Mesenchymal stem cell (in vitro differentiated cells and primary cell): Measurements from ENCODE around the gene PNPLA2.
A peak's percentile ranks its signal among the peaks of the same experiment; 100 is the strongest.

ENCODE experiments used
- DNase-seq: peaks from one replicate; pipeline ENCODE4 v3.0.0-alpha.2; 2013
- H2AFZ ChIP-seq: one replicate; pipeline ENCODE4 v1.6.1; 2013; ENCODE audit warnings: low read depth, mild to moderate bottlenecking, control low read depth, inconsistent platforms, low read length, moderate library complexity
- H2AK5ac ChIP-seq: 2 replicates; pipeline ENCODE4 v1.6.1; 2013; ENCODE audit warnings: low read length, moderate library complexity, mild to moderate bottlenecking, inconsistent platforms; ENCODE audit not compliant: severe bottlenecking
- H2BK120ac ChIP-seq: one replicate; pipeline ENCODE4 v1.6.1; 2013; ENCODE audit warnings: low read depth, mild to moderate bottlenecking, inconsistent platforms, low read length, moderate library complexity
- H2BK12ac ChIP-seq, 2 experiments: one replicate each; pipeline ENCODE4 v1.6.1; 2013; ENCODE audit warnings: inconsistent platforms in 2 of 2, low read length in 2 of 2, mild to moderate bottlenecking in 2 of 2, moderate library complexity in 2 of 2, control low read depth in 1 of 2
- H2BK15ac ChIP-seq: one replicate; pipeline ENCODE4 v1.6.1; 2013; ENCODE audit warnings: mild to moderate bottlenecking, low read depth, inconsistent platforms; ENCODE audit not compliant: poor library complexity, severe bottlenecking
- H2BK5ac ChIP-seq: 2 replicates; pipeline ENCODE4 v1.6.1; 2013; ENCODE audit warnings: low read depth, mild to moderate bottlenecking, low read length, control low read depth, inconsistent platforms; ENCODE audit not compliant: poor library complexity, severe bottlenecking
- H3K14ac ChIP-seq, 2 experiments: one replicate each; pipeline ENCODE4 v1.6.1; 2013; ENCODE audit warnings: inconsistent platforms in 2 of 2, low read length in 2 of 2, control low read depth in 1 of 2, mild to moderate bottlenecking in 1 of 2, moderate library complexity in 1 of 2
- H3K18ac ChIP-seq, 2 experiments: one replicate each; pipeline ENCODE4 v1.6.1; 2013; ENCODE audit warnings: inconsistent platforms in 2 of 2, low read length in 2 of 2, control low read depth in 1 of 2, low read depth in 1 of 2, mild to moderate bottlenecking in 1 of 2
- H3K23ac ChIP-seq, 2 experiments: one replicate each; pipeline ENCODE4 v1.6.1; 2013; ENCODE audit warnings: inconsistent platforms in 2 of 2, low read length in 2 of 2, mild to moderate bottlenecking in 2 of 2, moderate library complexity in 2 of 2, control low read depth in 1 of 2
- H3K27ac ChIP-seq: 2 replicates; pipeline ENCODE4 v1.5.1; 2013; ENCODE audit warnings: mild to moderate bottlenecking, moderate library complexity, low read length, control low read depth, inconsistent platforms; ENCODE audit not compliant: poor library complexity, severe bottlenecking
- H3K27me3 ChIP-seq, 2 experiments: 2 replicates each; pipeline versions ENCODE4 v1.6.1 to v1.7.0; 2013; ENCODE audit warnings: low read length in 2 of 2, mild to moderate bottlenecking in 2 of 2, moderate library complexity in 2 of 2, control low read depth in 1 of 2, inconsistent platforms in 1 of 2; ENCODE audit not compliant: control insufficient read depth in 1 of 2, insufficient read depth in 1 of 2
- H3K36me3 ChIP-seq, 2 experiments: 2 replicates each; pipeline versions ENCODE4 v1.6.1 to v1.7.0; 2013; ENCODE audit warnings: low read length in 2 of 2, control low read depth in 1 of 2, inconsistent platforms in 1 of 2, low read depth in 1 of 2, mild to moderate bottlenecking in 1 of 2; ENCODE audit not compliant: insufficient read depth in 2 of 2, control insufficient read depth in 1 of 2
- H3K4ac ChIP-seq, 2 experiments: one replicate each; pipeline ENCODE4 v1.6.1; 2013; ENCODE audit warnings: inconsistent platforms in 2 of 2, low read length in 2 of 2, mild to moderate bottlenecking in 2 of 2, moderate library complexity in 2 of 2, control low read depth in 1 of 2, low read depth in 1 of 2
- H3K4me1 ChIP-seq: 2 replicates; pipeline ENCODE4 v1.6.1; 2013; ENCODE audit warnings: low read depth, low read length, control low read depth; ENCODE audit not compliant: control insufficient read depth, insufficient read depth
- H3K4me2 ChIP-seq: 2 replicates; pipeline ENCODE4 v1.6.1; 2013; ENCODE audit warnings: low read length, mild to moderate bottlenecking, inconsistent platforms; ENCODE audit not compliant: poor library complexity, severe bottlenecking
- H3K4me3 ChIP-seq, 2 experiments: 2 replicates each; pipeline versions ENCODE4 v1.5.1 to v1.7.0; 2013; ENCODE audit warnings: low read length in 2 of 2, mild to moderate bottlenecking in 2 of 2, control low read depth in 1 of 2, low read depth in 1 of 2; ENCODE audit not compliant: insufficient read depth in 1 of 2
- H3K79me1 ChIP-seq: replicated peaks from 2 replicates; pipeline ENCODE4 v1.6.1; 2013; ENCODE audit warnings: mild to moderate bottlenecking, control low read depth, low read length, inconsistent platforms; ENCODE audit not compliant: poor library complexity, severe bottlenecking
- H3K9ac ChIP-seq: 2 replicates; pipeline ENCODE4 v1.7.0; 2013; ENCODE audit warnings: mild to moderate bottlenecking, low read length, moderate library complexity
- H3K9me3 ChIP-seq: 2 replicates; pipeline ENCODE4 v1.7.0; 2013; ENCODE audit warnings: mild to moderate bottlenecking, low read length; ENCODE audit not compliant: control insufficient read depth
- H4K8ac ChIP-seq: one replicate; pipeline ENCODE4 v1.6.1; 2013; ENCODE audit warnings: inconsistent platforms, mild to moderate bottlenecking, low read length, moderate library complexity
- H4K91ac ChIP-seq: one replicate; pipeline ENCODE4 v1.6.1; 2013; ENCODE audit warnings: mild to moderate bottlenecking, low read length, inconsistent platforms
- WGBS: methylation state at CpG from one replicate; pipeline ENCODE4 v1.1.7; 2013; ENCODE audit warnings: mixed read lengths; 5-methylcytosine and 5-hydroxymethylcytosine counted together

Gene PNPLA2

GRCh38 chr11:849951-850774 lies 31.4 kb downstream of the PNPLA2 start:
- Histone ChIP-seq H4K91ac (no peak overlapping the region), H3K14ac (peak overlapping the region in 1 of 2 experiments; percentile 32), H3K4me2 (peak overlapping the region; percentile 89), H3K9me3 (no peaks in the 10 kb centered on the region), H3K27ac (no peak overlapping the region), H3K36me3 (peaks cover 0 to 27% of the 10 kb centered on the region in 2 experiments), H3K4me1 (peaks cover 81% of the 10 kb centered on the region), H2BK5ac (no peak overlapping the region), H2BK12ac (peak overlapping the region in 1 of 2 experiments; percentile 49), H3K9ac (no peak overlapping the region), H2AK5ac (no peak overlapping the region), H3K18ac (peak overlapping the region in 1 of 2 experiments; percentile 64), H4K8ac (no peak overlapping the region), H2BK15ac (peak overlapping the region; percentile 31), H3K79me1 (peaks cover 28% of the 10 kb centered on the region), H2AFZ (peak overlapping the region; percentile 56), H3K4ac (no peak overlapping the region), H2BK120ac (peak overlapping the region; percentile 9), H3K23ac (peak overlapping the region in 1 of 2 experiments; percentile 91), H3K4me3 (peak overlapping the region; percentile 62 to 64), H3K27me3 (no peaks in the 10 kb centered on the region)
- peak; percentile 26 for DNase-seq
- WGBS = 8% methylated on average over 76 of the region's 97 CpGs

- no peak overlapping the region for H3K27ac ChIP-seq
- H2BK12ac ChIP-seq = peak overlapping the region in 1 of 2 experiments; percentile 29
- peaks cover 29% of the 10 kb centered on the region for H3K79me1 ChIP-seq
These were observed 32.4 kb downstream of the PNPLA2 start for GRCh38 chr11:850775-851763.

GRCh38 chr11:852762-853161 lies 34.0 kb downstream of the PNPLA2 start:
- H3K4ac ChIP-seq = no peak overlapping the region
- no peaks in the 10 kb centered on the region for H3K9me3 ChIP-seq
- H2BK5ac ChIP-seq = no peak overlapping the region
- H3K27me3 ChIP-seq = no peaks in the 10 kb centered on the region
- H3K27ac ChIP-seq = no peak overlapping the region
- H3K14ac ChIP-seq = no peak overlapping the region
- no peak overlapping the region for H2BK120ac ChIP-seq
- peaks cover 7 to 44% of the 10 kb centered on the region in 2 experiments for H3K36me3 ChIP-seq
- H2BK12ac ChIP-seq = no peak overlapping the region
- H3K18ac ChIP-seq = no peak overlapping the region
- no peak overlapping the region for H3K4me2 ChIP-seq
- H2AK5ac ChIP-seq = no peak overlapping the region
- H3K79me1 ChIP-seq = peaks cover 26% of the 10 kb centered on the region
- no peak overlapping the region for H3K4me3 ChIP-seq
- H4K91ac ChIP-seq = no peak overlapping the region
- no peak for DNase-seq
- no peak overlapping the region for H2AFZ ChIP-seq
- no peak overlapping the region for H3K9ac ChIP-seq
- H3K23ac ChIP-seq = no peak overlapping the region
- WGBS = 93% methylated on average over 13 of the region's 15 CpGs
- H3K4me1 ChIP-seq = peaks cover 68% of the 10 kb centered on the region
- H2BK15ac ChIP-seq = no peak overlapping the region
- no peak overlapping the region for H4K8ac ChIP-seq

More at GRCh38 chr11:850775-851763, 32.4 kb downstream of the PNPLA2 start:
- WGBS = 37% methylated on average over 27 of the region's 28 CpGs
- DNase-seq = no peak
- no peaks in the 10 kb centered on the region for H3K9me3 ChIP-seq
- H3K4me3 ChIP-seq = peak overlapping the region; percentile 62 to 64
- H3K4ac ChIP-seq = peak overlapping the region in 1 of 2 experiments; percentile 27
- H2BK15ac ChIP-seq = no peak overlapping the region
- H4K8ac ChIP-seq = no peak overlapping the region
- H2AK5ac ChIP-seq = no peak overlapping the region
- no peak overlapping the region for H2BK5ac ChIP-seq
- no peak overlapping the region for H3K9ac ChIP-seq
- H3K18ac ChIP-seq = no peak overlapping the region
- peaks cover 6 to 36% of the 10 kb centered on the region in 2 experiments for H3K36me3 ChIP-seq
- no peaks in the 10 kb centered on the region for H3K27me3 ChIP-seq
- H4K91ac ChIP-seq = no peak overlapping the region
- peaks cover 76% of the 10 kb centered on the region for H3K4me1 ChIP-seq
- no peak overlapping the region for H2AFZ ChIP-seq
- no peak overlapping the region for H2BK120ac ChIP-seq
- H3K23ac ChIP-seq = peak overlapping the region in 1 of 2 experiments; percentile 34
- peak overlapping the region; percentile 89 for H3K4me2 ChIP-seq
- H3K14ac ChIP-seq = peak overlapping the region in 1 of 2 experiments; percentile 58
